Activated gamma-delta T cell (primary cell): Measurements from ENCODE around the gene CMIP.
"Not testable (repeated sequence)": the region's sequence is repeated elsewhere in the genome, so short reads cannot be mapped to it uniquely, and the experiment has no call there.

ENCODE experiments used
- DNase-seq: peaks from one replicate; lab custom pipeline; 2025; lab: John Stamatoyannopoulos, UW

Gene CMIP

DNA sequence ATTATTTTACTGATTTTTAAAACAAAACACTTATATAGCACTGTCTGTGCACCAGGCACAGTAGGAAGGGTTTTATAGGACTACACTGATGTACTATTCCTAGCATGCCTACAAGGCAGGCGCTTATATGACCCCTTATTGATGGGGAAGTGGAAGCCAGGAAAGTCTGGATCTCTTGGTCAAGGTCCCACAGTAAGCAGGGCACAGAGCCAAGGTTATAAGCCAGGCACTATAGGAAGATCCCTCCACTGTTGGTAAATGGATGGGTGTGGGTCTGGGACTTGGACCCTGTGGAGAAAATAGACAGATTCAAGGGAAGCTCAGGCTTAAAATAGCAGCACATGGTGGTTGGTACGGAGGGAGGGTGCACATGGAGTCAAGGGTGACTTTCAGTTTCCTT lies 275.4 kb downstream of the CMIP start:
- DNase-seq = no peak

DNA sequence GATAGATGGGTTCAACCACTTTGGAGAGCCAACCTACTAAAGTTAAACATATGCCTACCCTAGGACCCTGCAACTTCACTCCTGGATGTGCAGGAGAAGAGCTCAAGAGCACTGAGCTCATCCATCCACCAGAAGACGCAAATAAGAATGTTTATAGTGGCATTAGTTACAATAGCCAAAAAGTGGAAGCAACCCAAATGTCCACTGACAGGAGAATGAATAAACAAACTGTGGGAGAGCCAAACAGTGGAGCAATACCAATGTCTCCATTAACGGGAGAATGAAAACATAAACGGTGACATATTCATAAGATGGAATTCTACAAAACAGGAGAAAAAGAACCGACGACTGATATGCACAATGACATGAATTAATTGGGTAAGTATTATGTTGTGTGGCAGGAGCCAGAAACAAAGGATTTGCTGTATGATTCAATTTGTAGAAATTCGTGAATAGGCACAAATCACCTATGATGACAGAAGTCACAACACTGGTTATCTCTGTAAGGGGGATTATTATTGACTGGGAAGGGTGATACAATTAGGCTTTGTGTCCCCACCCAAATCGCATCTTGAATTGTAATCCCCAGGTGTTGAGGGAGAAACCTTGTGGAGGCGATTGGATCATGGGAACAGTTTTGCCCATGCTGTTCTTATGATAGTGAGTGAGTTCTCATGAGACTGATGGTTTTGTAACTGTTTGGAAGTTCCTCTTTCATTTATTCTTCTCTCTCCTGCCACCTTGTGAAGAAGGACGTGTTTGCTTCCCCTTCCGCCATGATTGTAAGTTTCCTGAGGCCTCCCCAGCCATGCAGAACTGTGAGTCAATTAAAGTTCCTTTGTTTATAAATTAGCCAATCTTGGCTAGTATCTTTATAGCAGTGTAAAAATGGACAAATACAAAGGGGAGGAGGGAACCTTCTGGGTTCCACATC lies 276.6 kb downstream of the CMIP start:
- DNase-seq = no peak

DNA sequence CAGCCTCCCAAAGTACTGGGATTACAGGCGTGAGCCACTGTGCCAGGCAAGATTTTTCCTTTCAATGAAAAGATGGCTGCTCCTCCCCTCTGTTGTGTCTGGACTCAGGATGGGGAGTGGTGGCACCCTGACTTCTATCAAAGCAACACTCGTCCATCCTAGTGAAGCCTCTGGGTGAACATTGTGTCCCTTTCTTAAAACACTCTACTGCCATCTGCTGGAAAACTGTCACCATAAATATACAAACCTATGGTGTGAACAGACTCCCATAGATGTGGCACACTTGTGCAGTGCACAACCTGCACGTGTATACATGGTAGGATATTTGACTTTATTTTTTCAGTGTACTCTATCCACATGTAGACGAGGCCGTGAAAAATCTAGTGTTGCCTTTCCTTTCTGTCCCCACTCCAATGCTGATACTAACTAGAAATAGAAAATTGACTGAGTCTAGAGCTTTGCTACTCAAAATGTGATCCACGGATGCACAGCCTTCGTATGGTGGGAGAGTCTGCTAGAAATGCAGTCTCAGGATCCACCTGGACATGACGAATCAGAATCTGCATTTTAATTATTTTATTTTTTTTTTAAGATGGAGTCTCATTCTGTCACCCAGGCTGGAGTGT lies 278.6 kb downstream of the CMIP start:
- no peak for DNase-seq

DNA sequence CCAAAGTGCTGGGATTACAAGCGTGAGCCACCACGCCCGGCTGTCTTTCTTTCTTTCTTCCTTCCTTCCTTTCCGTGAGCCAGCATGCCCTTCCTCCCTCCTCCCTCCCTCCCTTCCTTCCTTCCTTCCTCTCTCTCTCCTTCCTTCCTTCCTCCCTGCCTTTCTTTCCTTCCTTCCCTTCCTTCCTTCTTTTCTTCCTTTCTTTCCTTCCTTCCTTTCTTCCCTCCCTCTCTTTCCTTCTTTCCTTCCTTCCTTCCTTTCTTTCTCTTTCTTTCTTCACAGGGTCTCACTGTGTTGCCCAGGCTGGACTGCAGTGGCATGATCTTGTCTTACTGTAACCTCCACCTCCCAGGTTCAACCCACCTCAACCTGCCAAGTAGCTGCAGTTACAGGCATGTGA lies 283.8 kb downstream of the CMIP start:
- DNase-seq = no peak

DNA sequence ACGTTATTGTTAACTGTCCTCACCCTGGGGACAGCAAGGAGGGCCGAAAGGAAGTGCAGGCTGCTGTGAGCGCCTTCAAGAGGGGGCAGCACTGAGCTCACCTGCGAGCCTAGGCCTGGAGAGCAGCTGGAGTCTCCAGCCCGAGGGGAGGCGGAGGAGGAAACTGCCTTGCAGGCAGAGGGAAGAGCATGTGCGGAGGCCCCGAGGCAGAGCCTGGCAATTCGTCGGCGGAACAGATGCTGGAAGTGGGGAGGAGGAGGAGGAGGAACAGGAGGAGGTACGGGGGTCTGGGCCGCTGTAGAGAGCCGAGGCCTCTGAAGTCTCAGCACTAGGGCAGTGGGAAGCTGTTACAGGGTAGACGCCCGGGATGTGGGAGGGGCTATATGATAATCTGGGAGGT lies 284.8 kb downstream of the CMIP start:
- DNase-seq = no peak

DNA sequence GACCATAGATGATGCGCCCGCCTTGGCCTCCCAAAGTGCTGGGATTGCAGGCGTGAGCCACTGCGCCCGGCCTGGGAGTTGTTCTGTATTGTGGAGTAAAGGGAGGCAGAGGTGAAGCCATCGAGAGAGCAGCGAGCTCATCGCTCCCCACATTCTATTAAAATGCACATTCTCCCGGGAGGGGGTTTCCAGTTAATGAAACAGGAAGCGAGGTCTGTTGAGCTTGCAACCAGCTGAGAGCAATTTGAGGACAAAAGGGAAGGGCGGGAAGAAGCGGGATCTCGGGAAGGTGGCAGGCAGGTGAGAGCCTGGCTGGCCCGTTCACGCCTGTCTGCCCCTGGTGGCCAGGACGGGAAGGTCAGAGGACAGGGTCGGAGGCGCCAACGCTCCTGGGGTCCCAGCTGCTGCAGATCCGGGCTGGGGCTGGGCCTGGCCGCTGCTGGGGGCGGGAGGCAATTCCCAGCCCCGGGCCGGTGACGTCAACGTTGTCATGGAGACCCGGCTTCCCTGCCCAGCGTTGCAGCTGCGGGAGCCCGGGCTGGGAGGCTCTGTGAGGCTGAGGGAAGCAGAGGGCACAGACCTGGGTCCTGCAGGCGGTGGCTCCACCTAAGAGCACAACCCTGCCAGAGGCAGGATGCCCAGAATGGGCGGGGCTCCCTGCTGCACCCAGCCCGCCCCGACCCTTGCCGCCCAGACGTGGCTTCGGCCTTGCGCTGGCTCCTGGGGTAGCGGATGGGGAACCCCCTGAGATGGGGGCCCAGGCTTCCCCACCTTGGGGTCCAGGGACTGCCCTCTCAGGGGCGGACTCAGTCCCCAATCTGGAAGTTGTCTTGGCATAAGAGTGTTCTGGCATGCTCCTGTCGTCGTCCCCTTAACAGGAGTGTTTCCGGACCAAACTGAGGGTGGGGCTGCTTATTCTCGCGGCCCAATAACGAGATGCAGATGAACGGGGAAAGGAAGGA lies 285.8 kb downstream of the CMIP start:
- peak; percentile 30 for DNase-seq

DNA sequence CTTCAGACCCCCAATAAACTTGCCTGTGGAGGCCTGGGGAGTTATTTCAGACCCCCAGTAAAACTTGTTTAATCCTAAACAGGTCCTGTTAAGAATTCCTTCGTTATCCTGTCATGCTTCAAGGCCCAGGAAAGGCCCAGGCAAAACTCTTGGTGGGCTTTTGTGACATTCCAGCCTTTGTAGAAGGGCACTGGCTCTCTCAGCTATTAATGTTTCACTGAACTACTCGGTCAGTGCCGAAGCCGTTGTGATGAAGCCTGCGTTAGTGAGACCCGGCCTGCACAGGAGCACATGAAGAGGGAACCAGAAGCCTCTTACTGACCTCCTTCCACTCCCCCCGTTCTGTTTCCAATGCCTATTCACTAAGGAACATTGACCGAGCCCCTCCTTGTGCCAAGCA lies 287.0 kb downstream of the CMIP start:
- DNase-seq = no peak

DNA sequence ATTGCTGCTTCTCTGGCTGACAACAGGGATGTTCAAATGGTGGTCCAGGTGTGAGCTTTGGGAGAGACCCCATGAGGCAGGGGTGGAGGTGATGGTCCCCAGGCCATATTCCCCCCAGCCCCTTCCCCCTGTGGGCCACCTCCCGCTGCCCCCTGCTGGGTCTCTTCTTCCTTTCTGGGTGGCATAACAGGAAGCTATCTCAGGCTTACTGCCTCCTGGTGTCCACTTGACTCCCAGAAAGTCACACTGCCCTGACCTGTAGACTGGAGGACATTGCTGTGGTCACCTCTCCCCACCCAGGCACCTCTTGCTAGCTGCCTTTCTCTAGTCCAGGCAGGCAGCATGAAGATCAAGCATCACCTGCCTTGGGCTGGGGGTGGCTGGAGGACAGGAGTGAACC lies 288.1 kb downstream of the CMIP start:
- no peak for DNase-seq

DNA sequence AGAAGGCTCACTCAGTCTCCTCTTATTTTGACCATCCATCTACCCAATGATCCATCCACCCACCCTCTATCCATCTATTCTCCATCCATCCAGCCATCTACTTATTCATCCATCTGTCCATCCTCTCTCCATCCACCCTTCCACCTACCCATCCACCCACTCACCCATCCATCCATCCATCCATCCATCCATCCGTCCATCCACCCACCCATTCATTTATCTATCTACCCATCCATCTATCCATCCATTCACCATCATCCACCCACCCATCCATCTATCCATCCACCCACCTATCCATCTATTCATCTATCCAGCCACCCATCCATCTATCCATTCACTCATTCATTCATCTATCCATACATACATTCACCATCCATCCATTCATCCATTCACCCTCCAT lies 288.7 kb downstream of the CMIP start:
- DNase-seq = no peak

DNA sequence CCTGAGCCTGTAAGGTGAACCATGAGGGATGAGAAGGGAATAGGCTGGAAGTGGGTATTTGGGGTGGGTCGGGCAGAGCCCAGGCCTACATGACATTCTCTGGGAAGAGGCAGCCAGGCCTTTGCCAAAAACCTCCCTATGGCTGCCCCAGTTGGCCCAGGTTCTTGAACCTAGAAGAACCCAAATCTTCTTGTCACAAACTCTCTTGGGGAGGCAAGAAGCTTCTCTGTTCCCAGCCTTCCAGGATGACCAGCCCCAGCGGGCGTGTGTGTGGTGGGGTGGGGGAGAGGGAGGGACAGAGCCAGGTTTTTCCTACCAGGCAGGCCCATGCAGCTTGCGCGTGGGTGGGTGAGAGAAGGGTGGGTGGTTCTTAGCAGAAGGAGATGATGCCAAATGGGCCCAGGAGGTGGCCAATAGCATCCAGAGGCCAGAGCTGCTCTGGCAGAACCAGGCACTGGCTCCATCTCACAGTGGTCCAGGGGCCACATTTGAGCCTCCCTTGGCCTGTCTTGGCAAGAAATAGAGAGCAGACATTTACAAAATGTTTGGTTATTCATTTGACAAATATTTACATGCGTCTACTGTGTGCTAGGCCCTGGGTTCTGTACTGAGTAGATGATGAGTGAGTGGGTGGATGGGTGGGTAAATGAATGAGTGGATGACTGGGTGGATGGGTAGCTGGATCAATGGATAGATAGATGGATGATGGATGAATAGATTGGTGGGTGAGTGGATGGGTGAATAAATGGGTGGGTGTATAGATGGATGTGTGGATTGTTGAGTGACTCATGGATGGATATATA lies 290.2 kb downstream of the CMIP start:
- DNase-seq = no peak

DNA sequence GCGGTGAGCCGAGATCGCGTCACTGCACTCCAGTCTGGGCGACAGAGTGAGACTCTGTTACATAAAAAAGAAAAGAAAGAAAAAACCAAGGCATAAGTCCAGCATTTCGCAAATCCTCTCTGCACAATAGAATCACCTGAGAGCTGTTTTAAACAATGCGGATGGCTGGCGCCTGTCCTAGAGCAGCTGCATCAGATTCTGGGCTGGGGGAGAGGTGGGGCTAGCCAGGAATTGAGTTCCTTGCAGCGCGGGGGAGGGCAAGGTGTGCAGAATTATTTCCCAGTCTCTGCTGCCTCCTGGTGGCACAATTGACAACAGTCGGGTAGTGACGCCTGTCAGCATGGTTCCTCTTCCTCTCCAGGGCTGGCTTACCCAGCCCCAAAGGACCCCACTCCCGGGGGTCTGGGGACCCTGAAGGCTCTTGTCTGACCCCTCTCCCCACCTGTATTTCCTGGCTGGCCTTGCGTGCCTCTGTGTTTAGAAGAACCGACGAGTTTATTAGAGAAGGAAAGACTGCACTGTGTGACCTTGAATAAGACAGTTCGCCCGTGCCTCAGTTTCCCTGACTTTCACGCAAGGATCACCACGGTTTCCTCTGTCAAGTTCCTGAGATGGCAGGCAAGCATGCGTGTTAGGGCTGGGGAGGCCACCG lies 293.4 kb downstream of the CMIP start:
- DNase-seq = no peak

DNA sequence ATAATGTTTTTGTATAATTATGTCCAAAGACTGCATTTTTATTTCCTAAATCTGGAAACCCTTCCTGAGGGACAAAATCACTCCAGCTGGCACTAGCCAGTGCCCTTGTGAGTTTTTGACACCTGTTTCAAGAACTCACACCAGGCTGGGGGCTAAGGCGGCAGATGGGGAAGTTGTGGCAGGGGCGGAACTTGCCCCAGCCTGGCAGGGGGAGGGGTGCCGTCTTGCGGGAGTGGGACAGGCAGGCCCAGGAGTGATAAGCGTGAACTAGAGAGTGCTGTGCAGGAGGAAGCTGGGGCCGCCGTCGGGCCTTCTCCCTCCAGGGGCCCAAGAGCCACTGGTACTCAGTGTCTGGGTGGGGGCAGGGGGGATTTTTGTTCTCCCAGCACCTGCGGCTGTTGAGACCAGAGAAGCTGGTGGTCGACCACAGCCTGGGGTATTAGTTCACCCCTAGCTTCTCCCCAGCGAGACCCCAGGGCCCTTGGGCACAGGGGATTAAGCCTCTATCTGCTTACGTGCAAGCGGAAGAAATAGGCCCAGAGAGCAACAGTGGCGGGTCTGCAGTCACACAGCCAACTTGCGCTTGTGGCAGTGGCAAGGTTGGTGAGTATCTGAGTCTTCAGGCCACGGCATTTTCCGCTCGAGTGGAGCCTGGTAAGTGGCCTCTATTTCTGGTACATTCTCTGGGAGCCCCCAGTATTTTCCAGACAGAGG lies 294.3 kb downstream of the CMIP start:
- DNase-seq = no peak

DNA sequence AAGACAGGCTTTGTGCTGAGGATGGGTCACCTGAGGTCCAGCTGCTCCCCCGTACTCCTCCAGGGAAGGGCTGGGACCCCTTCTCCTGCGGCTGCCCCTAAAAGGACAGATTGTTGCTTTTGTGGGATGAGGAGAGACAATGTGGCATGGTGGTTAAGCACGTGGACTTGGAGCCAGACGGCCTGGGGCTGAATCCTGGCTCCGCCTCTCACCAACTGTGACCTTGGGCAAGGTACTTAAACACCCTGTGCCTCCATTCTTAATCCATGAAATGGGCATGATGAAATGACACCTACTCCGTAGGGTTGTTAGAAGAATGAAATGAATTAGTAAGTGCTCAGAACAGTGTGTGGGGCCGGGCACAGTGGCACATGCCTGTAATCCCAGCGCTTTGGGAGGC lies 294.9 kb downstream of the CMIP start:
- DNase-seq = no peak

DNA sequence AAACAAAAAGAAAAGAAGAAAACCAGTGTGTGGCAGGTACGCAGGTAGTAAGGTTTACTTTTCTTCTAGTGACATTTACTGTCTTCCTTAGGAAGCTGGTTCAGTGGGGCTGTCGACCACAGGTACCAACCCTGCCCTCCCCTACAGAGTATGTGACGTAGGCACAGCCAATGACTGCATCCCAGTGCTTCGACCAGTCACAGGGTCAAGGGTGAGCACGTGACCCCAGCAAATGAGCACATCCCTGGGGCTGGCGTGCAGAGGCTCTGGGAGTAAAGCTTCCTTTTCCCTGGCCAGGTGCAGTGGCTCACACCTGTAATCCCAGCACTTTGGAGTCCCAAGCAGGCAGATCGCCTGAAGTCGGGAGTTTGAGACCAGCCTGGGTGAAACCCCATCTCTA lies 295.6 kb downstream of the CMIP start:
- no peak for DNase-seq

DNA sequence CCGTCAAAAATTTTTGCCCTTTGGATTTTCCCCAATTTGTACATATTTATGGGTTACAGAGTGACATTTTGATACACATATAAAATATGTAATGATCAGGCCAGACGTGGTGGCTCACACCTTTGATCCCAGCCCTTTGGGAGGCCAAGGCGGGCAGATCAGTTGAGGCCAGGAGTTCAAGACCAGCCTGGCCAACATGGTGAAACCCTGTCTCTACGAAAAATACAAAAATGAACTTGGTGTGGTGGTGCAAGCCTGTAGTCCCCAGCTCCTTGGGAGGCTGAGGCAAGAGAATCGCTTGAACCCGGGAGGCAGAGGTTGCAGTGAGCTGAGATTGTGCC lies 296.8 kb downstream of the CMIP start:
- DNase-seq = not testable (repeated sequence)

DNA sequence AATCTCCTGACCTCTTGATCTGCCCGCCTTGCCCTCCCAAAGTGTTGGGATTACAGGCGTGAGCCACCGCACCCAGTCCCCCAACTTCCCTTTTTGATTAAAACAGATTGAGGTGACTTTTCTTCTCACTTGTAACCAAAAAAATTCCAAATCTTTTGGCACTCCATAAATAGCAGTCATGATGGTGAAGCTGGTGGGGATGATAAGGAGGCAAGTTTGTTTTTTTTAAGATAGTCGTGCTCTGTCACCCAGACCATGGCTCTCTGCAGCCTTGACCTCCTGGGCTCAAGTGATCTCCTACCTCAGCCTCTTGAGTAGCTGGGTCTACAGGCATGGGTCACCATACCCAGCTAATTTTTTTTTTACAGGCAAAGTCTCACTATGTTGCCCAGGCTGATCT lies 299.8 kb downstream of the CMIP start:
- no peak for DNase-seq

DNA sequence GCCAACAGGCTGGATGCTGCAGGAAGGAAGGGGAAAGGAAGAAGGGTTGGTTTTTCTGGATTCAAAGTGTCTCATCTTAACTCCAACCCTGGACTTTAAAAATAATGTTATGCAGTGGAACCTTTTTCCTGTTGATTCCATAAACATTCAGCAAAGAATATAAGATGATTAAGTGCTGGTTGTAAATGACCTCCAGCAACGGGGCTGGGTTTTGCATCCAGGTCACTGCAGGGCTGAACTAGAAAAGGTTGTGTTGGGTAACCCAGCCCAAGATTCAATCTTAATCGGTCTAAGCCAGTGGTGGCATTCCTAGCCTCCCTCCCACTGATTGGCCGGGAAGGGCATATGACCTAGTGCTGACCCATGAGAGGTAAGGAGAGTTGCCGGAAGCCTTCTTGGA lies 300.3 kb downstream of the CMIP start:
- DNase-seq = no peak

DNA sequence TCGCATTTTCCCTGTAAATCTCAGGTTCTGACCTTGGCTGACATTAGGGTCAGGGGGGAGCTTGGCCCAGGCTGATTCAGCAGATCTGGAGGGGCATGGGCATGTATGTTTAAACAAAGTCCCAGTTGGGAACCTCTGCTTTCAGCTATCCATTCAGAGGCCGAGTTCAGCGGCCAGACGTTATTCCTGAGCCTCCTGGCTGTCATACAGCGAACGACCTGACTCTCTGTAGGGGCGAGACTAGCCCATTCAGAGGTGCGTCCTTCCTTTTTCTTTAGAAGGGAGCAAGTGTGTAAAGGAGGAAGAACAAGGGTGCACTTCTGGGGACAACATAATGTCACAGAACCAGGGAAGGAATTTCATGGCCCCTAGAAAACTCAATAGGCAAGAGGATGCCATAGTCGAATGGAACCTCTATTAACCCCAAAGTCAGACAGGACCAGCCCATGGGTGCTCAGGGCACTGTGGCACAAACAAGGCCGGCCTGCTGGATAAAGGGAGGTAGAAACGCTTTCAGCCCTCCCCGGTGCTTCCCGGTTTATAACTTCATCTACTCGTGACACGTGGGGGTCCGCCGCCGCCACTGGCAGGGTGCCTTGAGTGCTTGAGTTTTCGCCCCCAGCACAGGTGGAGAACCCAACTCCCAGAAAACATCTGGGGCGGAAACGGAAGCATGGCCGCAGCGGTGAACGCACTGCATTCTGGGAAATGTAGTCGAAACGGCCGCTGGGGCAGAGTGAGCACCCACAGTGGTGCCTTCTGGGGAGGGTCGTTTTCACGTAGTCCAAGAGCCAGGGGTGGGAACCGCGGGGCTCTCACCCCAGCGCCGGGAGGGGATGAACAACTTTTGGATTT lies 301.3 kb downstream of the CMIP start:
- DNase-seq = peak; percentile 20

DNA sequence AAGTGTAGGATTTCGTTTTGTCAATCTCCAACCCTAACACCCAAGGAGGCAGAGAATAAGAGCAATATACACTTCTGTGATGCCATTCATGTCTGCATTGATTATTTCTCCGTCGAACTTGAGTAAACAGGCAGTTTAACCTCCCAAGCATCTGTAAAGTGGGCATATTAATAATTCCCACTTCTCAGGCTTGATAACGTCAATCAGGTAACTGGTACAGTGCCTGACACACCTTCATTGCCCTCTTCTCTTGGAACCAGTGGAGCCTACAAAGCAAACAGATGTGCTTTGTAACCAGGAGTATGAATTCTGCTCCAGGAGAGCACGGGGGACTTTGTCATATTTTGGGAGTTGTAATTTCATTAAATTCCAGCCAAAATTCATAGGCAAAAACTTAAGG lies 302.0 kb downstream of the CMIP start:
- no peak for DNase-seq
